ENCODE data around the gene PTGES3. TPM values are rescaled to one million over a fixed set of nuclear protein-coding genes. Genes with fewer than 3 reads are reported as not detected.

Gene PTGES3
- total and polyA plus RNA-seq, 5 donors, result 116 to 176 (median 137) TPM

DNA sequence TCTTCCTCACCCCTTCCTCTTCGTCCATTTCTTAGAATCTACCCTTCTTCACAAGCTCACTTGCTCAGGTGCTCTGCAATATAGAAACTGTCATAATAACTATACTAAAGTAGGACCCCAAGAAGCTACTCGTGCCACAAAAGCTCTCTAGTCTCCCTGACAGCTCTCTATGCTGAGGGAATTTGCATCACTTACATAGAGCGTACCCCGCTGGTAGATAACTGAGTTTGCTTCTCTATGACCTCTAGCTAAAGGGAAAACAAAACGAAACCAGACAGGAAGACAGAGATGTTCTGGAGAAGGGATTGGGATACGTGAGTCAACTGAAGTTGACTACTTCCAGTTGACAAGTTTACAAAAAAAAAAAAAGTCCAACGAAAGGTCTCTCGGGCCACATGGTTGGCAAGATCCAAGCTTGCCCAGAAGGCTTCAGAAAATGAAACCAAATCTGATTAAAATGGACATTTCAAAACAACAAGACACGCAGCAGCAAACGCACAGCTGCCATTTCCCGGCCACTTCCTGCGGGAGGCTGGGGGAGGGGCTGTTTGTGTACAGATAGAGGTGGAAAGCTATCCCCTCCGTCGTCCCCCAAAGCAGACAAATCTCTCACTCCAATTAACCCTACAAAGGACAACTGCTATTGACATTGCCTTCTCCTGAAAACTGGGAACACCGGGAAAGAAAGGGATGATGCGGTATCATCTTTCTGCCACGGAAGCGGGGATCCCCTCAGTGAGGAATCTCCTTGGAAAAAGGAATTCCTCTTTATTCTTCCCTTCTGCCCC is 59.2 kb downstream of the PTGES3 start:
- no peaks in the 10 kb centered on the region for H3K27me3 ChIP-seq (ENCODE audit: control insufficient read depth, insufficient read depth)
- peak; percentile 8 to 18 for ATAC-seq
- WGBS, result under 1% methylated on average over 18 of the region's 18 CpGs
- no peaks in the 10 kb centered on the region for H3K9me3 ChIP-seq (ENCODE audit: control insufficient read depth, low read length)
- H3K27ac ChIP-seq (ENCODE audit: low read length), result peak overlapping the region; percentile 95
- peak; percentile 67 to 85 (median 84) for DNase-seq
- peak overlapping the region; percentile 89 for H3K4me3 ChIP-seq (ENCODE audit: low read length)
- H3K4me1 ChIP-seq (ENCODE audit: control insufficient read depth, insufficient read depth, low read length), result peaks cover 12% of the 10 kb centered on the region
- intact Hi-C loops (cut with DNase I), result no loop called here

DNA sequence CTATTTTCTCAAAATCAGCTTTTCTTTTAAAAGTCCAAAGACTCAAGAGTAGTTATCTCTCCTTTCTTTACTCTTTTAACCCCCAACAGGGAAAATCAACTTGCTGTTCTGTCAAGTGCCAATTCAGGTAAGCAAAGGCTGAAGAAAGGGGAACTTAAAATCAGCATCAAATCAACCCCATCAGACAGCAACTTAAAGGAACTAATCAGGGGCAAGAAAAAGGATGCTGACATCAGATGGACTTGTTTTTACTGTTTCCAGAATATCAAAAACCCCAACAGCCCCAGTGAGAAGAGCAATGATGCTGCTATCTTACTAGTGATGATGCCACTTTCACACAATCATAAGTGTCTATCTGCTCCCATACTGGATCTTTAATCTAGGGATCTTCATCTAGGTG is 61.4 kb downstream of the PTGES3 start:
- no peaks in the 10 kb centered on the region for H3K9me3 ChIP-seq (ENCODE audit: control insufficient read depth, low read length)
- no peak overlapping the region for H3K4me3 ChIP-seq (ENCODE audit: low read length)
- ATAC-seq (no peak), DNase-seq (no peak)
- peaks cover 5% of the 10 kb centered on the region for H3K4me1 ChIP-seq (ENCODE audit: control insufficient read depth, insufficient read depth, low read length)
- no peaks in the 10 kb centered on the region for H3K27me3 ChIP-seq (ENCODE audit: control insufficient read depth, insufficient read depth)
- intact Hi-C loops (cut with DNase I), result no loop called here
- H3K27ac ChIP-seq (ENCODE audit: low read length), result no peak overlapping the region

DNA sequence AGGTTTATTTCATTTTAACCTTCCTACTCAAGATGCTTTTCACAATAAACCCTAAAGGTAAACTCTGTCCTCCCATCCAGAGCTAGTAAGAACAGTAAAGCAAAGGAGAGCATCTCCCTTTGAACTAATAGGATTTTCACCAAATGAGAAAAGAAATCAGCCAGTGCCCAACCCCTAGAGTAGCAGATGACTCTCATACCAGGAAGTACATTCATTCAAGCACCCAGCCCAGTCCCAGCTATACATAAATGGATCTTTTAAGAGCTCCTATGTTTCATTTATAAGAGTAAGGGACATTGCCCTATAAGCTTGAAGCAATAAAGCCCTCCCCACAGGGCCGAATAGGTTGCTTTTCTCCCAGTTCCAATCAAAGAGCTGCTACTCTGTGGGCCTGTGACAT is 65.5 kb downstream of the PTGES3 start:
- Histone ChIP-seq H3K4me3 (ENCODE audit: low read length) (no peak overlapping the region), H3K4me1 (ENCODE audit: control insufficient read depth, insufficient read depth, low read length) (peaks cover 5% of the 10 kb centered on the region), H3K27ac (ENCODE audit: low read length) (no peak overlapping the region), H3K27me3 (ENCODE audit: control insufficient read depth, insufficient read depth) (no peaks in the 10 kb centered on the region), H3K9me3 (ENCODE audit: control insufficient read depth, low read length) (no peaks in the 10 kb centered on the region)
- no peak for DNase-seq
- 80% methylated on average over 1 of the region's 1 CpG for WGBS
- intact Hi-C loops (cut with DNase I), result no loop called here
- no peak for ATAC-seq

DNA sequence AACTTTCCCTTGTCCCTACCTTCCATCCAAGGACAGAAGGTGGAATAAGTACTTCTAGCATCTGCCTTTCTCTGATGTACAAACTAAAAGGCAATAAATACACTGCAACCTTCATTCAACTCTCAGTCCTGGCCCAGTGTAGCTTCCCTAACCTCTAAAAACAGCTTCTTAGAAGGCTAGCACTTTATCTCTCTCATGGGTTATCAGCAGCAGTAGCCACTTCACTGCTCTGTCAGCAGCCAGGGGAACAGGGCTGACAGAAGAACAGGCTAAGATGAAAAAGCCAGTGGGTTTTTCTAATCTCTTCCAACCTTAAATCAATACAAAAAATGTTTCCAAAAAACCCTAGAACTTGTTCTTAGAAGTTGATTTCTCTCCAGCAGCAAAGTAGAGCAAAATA is 71.2 kb downstream of the PTGES3 start:
- H3K9me3 ChIP-seq (ENCODE audit: control insufficient read depth, low read length), result no peaks in the 10 kb centered on the region
- no peak for DNase-seq
- peak overlapping the region; percentile 57 for H3K27ac ChIP-seq (ENCODE audit: low read length)
- H3K4me1 ChIP-seq (ENCODE audit: control insufficient read depth, insufficient read depth, low read length), result peaks cover 2% of the 10 kb centered on the region
- ATAC-seq, result peak in 1 of 2 donors; percentile 67
- no peaks in the 10 kb centered on the region for H3K27me3 ChIP-seq (ENCODE audit: control insufficient read depth, insufficient read depth)
- intact Hi-C loops (cut with DNase I), result no loop called here
- H3K4me3 ChIP-seq (ENCODE audit: low read length), result no peak overlapping the region

DNA sequence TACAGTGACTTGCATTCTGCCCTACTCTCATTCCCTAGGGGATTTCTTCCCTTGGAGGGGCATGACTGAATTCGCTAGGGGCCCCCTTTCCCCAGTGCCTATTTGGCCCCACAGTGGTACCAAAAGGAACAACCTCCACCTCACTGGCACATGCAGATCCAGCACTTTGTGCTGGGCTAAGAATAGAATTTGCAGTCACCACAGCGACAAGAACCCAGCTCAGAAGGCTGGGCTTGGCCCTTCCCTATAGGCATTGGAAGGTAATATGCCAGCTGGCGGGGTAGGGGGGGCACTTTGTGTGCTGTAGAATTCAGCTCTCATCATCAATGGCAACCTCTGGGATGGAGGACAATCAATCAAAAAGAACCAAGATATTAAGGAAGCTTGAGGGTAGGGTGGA is 71.8 kb downstream of the PTGES3 start:
- intact Hi-C loops (cut with DNase I), result no loop called here
- no peak overlapping the region for H3K4me3 ChIP-seq (ENCODE audit: low read length)
- ATAC-seq (peak; percentile 62 to 79), DNase-seq (no peak)
- H3K4me1 ChIP-seq (ENCODE audit: control insufficient read depth, insufficient read depth, low read length), result peaks cover 2% of the 10 kb centered on the region
- H3K27me3 ChIP-seq (ENCODE audit: control insufficient read depth, insufficient read depth), result no peaks in the 10 kb centered on the region
- WGBS, result 82% methylated on average over 3 of the region's 3 CpGs
- no peaks in the 10 kb centered on the region for H3K9me3 ChIP-seq (ENCODE audit: control insufficient read depth, low read length)
- H3K27ac ChIP-seq (ENCODE audit: low read length), result peak overlapping the region; percentile 57

DNA sequence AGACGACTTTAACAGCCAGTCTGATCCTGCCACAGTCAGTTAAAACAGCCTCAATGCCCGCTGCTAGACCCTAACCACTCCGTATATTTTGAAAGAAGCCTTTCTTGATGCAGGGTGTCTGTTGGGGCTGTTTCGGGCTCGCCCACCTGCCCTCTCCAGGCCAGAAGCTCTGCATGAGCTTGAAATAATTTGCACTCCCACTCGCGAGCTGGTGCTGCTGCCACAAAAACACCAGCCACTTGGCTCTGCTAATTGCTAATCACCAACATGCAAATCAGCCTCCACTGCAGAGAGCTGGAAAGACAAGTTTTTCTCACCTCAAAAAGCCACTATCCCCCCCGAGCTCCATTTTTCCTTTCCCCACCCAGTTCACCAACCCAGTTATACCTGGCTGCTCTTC is 73.5 kb downstream of the PTGES3 start:
- H3K9me3 ChIP-seq (ENCODE audit: control insufficient read depth, low read length), result no peaks in the 10 kb centered on the region
- peaks cover 2% of the 10 kb centered on the region for H3K4me1 ChIP-seq (ENCODE audit: control insufficient read depth, insufficient read depth, low read length)
- H3K4me3 ChIP-seq (ENCODE audit: low read length), result no peak overlapping the region
- WGBS, result 85% methylated on average over 8 of the region's 8 CpGs
- no peak for DNase-seq
- H3K27me3 ChIP-seq (ENCODE audit: control insufficient read depth, insufficient read depth), result no peaks in the 10 kb centered on the region
- intact Hi-C loops (cut with DNase I), result no loop called here
- no peak for ATAC-seq
- H3K27ac ChIP-seq (ENCODE audit: low read length), result no peak overlapping the region

Other genes with a start within 250 kb of the PTGES3 start
- 1 to 10 TPM; 2.2 to 3.9 (median 3.6) TPM for gene TIMELESS, start 238.9 kb downstream of the PTGES3 start, total RNA-seq
- 2.2 TPM for gene TIMELESS, start 238.9 kb downstream of the PTGES3 start, polyA plus RNA-seq
- under 1 TPM in 3 of 4 donors, not detected in 1; 0.14 to 0.34 (median 0.25) TPM for gene MIP, start 233.6 kb downstream of the PTGES3 start, total RNA-seq
- 0.14 TPM for gene MIP, start 233.6 kb downstream of the PTGES3 start, polyA plus RNA-seq
- gene SPRYD4, start 219.7 kb downstream of the PTGES3 start, total RNA-seq, result 1 to 10 TPM; 2.6 to 3.3 (median 2.7) TPM
- 3.1 TPM for gene SPRYD4, start 219.7 kb downstream of the PTGES3 start, polyA plus RNA-seq
- 1 to 10 TPM in 1 of 4 donors, under 1 TPM in 3; 0.42 to 1.2 (median 0.57) TPM for gene GLS2, start 200.1 kb downstream of the PTGES3 start, total RNA-seq
- gene GLS2, start 200.1 kb downstream of the PTGES3 start, polyA plus RNA-seq, result 0.63 TPM
- gene RBMS2, start 166.5 kb downstream of the PTGES3 start, total RNA-seq, result 10 to 100 TPM; 29.6 to 41.4 (median 37.6) TPM
- gene RBMS2, start 166.5 kb downstream of the PTGES3 start, polyA plus RNA-seq, result 11.0 TPM
- gene BAZ2A, start 58.0 kb downstream of the PTGES3 start, total RNA-seq, result 10 to 100 TPM; 38.4 to 49.2 (median 48.1) TPM
- 30.2 TPM for gene BAZ2A, start 58.0 kb downstream of the PTGES3 start, polyA plus RNA-seq
- 1,000 to 10,000 TPM; 1,684 to 2,029 (median 1,762) TPM for gene ATP5F1B, start 42.3 kb downstream of the PTGES3 start, total RNA-seq
- 1,409 TPM for gene ATP5F1B, start 42.3 kb downstream of the PTGES3 start, polyA plus RNA-seq
- 100 to 1,000 TPM; 541 to 618 (median 568) TPM for gene NACA, start 37.0 kb upstream of the PTGES3 start, total RNA-seq
- 852 TPM for gene NACA, start 37.0 kb upstream of the PTGES3 start, polyA plus RNA-seq
- gene PRIM1, start 64.0 kb upstream of the PTGES3 start, total RNA-seq, result 1 to 10 TPM; 3.1 to 5.1 (median 4.4) TPM
- gene PRIM1, start 64.0 kb upstream of the PTGES3 start, polyA plus RNA-seq, result 2.9 TPM
- under 1 TPM in 2 of 4 donors, not detected in 2; 0.49 to 0.64 TPM for gene HSD17B6, start 75.0 kb upstream of the PTGES3 start, total RNA-seq
- gene HSD17B6, start 75.0 kb upstream of the PTGES3 start, polyA plus RNA-seq, result 0.50 TPM
- under 1 TPM in 2 of 4 donors, not detected in 2; 0.11 to 0.12 TPM for gene SDR9C7, start 246.1 kb upstream of the PTGES3 start, total RNA-seq
- gene SDR9C7, start 246.1 kb upstream of the PTGES3 start, polyA plus RNA-seq, result 0.05 TPM